ENCODE data around the gene LDAF1.
"Not testable (repeated sequence)": the region's sequence is repeated elsewhere in the genome, so short reads cannot be mapped to it uniquely, and the experiment has no call there.

Gene LDAF1

DNA sequence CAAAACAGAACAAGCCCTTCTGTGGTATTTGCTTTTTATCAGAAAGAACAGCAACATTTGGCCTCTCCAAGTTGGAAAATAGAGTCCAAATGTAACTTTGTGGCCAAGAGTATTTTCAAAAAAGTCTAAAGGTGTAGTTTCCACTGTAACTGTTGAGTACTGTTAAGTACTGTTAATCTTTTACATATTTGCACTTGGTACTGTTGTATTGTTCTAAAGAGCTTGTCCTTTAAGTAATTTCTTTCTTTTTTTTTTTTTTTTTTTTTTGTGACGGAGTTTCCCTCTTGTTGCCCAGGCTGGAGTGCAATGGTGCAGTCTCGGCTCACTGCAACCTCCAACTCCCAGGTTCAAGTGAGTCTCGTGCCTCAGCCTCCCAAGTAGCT, 21.5 kb downstream of the LDAF1 start:
- H3K9me3 ChIP-seq (ENCODE audit: control insufficient read depth, insufficient read depth, low read length): peaks cover 21% of the 10 kb centered on the region
- H3K9ac ChIP-seq (ENCODE audit: low read depth, low read length): no peak overlapping the region
- no peak overlapping the region for H3K4me3 ChIP-seq (ENCODE audit: low read depth, low read length)
- H3K27me3 ChIP-seq (ENCODE audit: control insufficient read depth, insufficient read depth, low read length): no peaks in the 10 kb centered on the region
- no peak overlapping the region for H3K27ac ChIP-seq (ENCODE audit: low read depth, low read length)
- peaks cover 73% of the 10 kb centered on the region for H3K36me3 ChIP-seq (ENCODE audit: control insufficient read depth, insufficient read depth, low read length)
- peaks cover 4% of the 10 kb centered on the region; the same call in 1 of the 2 replicates for H3K4me1 ChIP-seq (ENCODE audit: control insufficient read depth, insufficient read depth, low read length)

DNA sequence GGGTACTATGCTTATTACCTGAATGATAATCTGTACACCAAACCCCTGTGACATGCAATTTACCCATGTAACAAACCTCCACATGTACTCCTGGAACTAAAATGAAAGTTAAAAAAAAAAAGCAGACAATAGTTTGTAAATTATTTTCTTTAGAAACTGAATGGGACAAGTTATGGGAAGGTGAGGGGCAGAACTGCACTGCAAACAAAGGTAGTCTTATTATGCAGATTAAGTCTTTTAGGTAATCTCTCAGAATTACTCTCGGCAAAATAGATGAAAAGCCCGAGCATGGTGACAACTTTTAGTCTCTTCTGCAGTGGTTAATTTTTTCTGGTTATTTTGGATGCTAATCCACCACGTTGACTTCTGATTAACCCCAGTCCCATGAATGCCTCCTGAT, 25.5 kb downstream of the LDAF1 start:
- H3K27me3 ChIP-seq (ENCODE audit: control insufficient read depth, insufficient read depth, low read length): no peaks in the 10 kb centered on the region
- H3K36me3 ChIP-seq (ENCODE audit: control insufficient read depth, insufficient read depth, low read length): peaks cover 36% of the 10 kb centered on the region
- H3K4me3 ChIP-seq (ENCODE audit: low read depth, low read length): no peak overlapping the region
- peaks cover 21% of the 10 kb centered on the region for H3K9me3 ChIP-seq (ENCODE audit: control insufficient read depth, insufficient read depth, low read length)
- no peak overlapping the region for H3K9ac ChIP-seq (ENCODE audit: low read depth, low read length)
- H3K27ac ChIP-seq (ENCODE audit: low read depth, low read length): no peak overlapping the region
- H3K4me1 ChIP-seq (ENCODE audit: control insufficient read depth, insufficient read depth, low read length): peaks cover 7% of the 10 kb centered on the region; the same call in 1 of the 2 replicates

DNA sequence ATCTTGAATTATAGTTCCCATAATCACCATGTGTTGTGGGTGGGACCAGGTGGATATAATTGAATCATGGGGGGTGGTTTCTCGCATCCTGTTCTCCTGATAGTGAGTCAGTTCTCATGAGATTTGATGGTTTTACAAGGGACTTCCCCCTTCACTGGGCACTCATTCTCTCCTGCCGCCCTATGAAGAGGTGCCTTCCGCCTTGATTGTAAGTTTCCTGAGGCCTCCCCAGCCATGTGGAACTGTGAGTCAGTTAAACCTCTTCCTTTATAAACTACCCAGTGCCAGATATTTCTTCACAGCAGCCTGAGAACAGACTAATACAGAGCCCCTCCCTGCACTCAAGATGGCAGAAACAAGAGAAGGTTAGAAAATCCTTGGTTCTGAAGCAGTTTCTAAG, 26.4 kb downstream of the LDAF1 start:
- H3K9ac ChIP-seq (ENCODE audit: low read depth, low read length): no peak overlapping the region

DNA sequence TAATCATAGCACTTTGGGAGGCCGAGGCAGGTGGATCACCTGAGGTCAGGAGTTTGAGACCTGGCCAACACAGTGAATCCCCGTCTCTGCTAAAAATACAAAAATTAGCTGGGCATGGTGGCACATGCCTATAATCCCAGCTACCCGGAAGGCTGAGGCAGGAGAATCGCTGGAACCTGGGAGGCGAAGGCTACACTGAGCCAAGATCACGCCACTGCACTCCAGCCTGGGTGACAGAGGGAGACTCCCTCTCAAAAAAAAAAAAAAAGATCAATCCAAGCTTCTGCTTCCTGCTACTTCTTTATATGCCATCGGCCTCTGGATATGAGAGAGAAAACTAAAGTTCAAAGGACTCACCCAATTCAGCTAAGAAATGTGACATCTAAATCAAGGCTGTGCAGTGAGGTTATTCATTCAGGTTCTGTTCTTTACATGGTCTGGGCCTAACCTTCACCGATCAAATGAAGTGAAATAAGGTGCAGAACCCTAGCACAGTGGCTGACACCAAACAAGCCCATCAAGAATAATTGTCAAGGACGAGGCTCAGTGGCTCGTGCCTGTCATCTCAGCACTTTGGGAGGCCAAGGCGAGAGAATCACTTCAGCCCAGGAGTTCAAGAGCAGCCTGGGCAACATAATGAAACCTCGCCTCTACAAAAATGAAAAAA, 27.3 kb downstream of the LDAF1 start:
- Histone ChIP-seq H3K4me3 (ENCODE audit: low read depth, low read length) (no peak overlapping the region), H3K27ac (ENCODE audit: low read depth, low read length) (no peak overlapping the region), H3K36me3 (ENCODE audit: control insufficient read depth, insufficient read depth, low read length) (peaks cover 18% of the 10 kb centered on the region), H3K9me3 (ENCODE audit: control insufficient read depth, insufficient read depth, low read length) (peaks cover 18% of the 10 kb centered on the region), H3K4me1 (ENCODE audit: control insufficient read depth, insufficient read depth, low read length) (peaks cover 7% of the 10 kb centered on the region; the same call in 1 of the 2 replicates), H3K9ac (ENCODE audit: low read depth, low read length) (no peak overlapping the region), H3K27me3 (ENCODE audit: control insufficient read depth, insufficient read depth, low read length) (peaks cover 5% of the 10 kb centered on the region)

More for the DNA sequence above, 26.4 kb downstream of the LDAF1 start:
- Histone ChIP-seq H3K4me3 (ENCODE audit: low read depth, low read length) (no peak overlapping the region), H3K36me3 (ENCODE audit: control insufficient read depth, insufficient read depth, low read length) (peaks cover 27% of the 10 kb centered on the region), H3K27me3 (ENCODE audit: control insufficient read depth, insufficient read depth, low read length) (peaks cover 5% of the 10 kb centered on the region), H3K27ac (ENCODE audit: low read depth, low read length) (no peak overlapping the region), H3K9me3 (ENCODE audit: control insufficient read depth, insufficient read depth, low read length) (peaks cover 21% of the 10 kb centered on the region), H3K4me1 (ENCODE audit: control insufficient read depth, insufficient read depth, low read length) (peaks cover 7% of the 10 kb centered on the region; the same call in 1 of the 2 replicates)

- Histone ChIP-seq H3K36me3 (ENCODE audit: control insufficient read depth, insufficient read depth, low read length) (peaks cover 12% of the 10 kb centered on the region), H3K9me3 (ENCODE audit: control insufficient read depth, insufficient read depth, low read length) (peaks cover 13% of the 10 kb centered on the region), H3K27ac (ENCODE audit: low read depth, low read length) (no peak overlapping the region), H3K27me3 (ENCODE audit: control insufficient read depth, insufficient read depth, low read length) (peaks cover 5% of the 10 kb centered on the region), H3K4me3 (ENCODE audit: low read depth, low read length) (no peak overlapping the region), H3K9ac (ENCODE audit: low read depth, low read length) (no peak overlapping the region), H3K4me1 (ENCODE audit: control insufficient read depth, insufficient read depth, low read length) (peaks cover 7% of the 10 kb centered on the region; the same call in 1 of the 2 replicates)
These were observed 27.8 kb downstream of the LDAF1 start for GRCh38 chr16:21186326-21186691.

DNA sequence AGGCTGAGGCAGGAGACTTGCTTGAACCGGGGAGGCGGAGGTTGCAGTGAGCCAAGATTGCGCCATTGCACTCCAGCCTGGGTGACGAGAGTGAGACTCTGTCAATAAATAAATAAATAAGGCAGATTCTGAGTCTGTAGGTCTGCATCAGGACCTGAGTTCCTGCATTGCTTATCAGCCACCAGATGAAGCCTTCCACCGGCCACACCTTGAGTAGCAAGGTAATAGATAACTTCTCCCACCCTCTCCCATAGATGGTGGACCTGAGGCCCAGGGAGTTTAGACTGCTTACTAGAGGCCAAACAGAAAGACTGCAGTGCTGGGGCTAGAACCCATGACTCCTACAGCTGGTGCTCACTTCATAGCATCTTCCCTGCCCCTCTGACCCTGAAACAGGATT, 30.8 kb downstream of the LDAF1 start:
- Histone ChIP-seq H3K27ac (ENCODE audit: low read depth, low read length) (no peak overlapping the region), H3K4me3 (ENCODE audit: low read depth, low read length) (no peak overlapping the region), H3K9me3 (ENCODE audit: control insufficient read depth, insufficient read depth, low read length) (no peaks in the 10 kb centered on the region), H3K4me1 (ENCODE audit: control insufficient read depth, insufficient read depth, low read length) (peaks cover 6% of the 10 kb centered on the region; the same call in 1 of the 2 replicates), H3K36me3 (ENCODE audit: control insufficient read depth, insufficient read depth, low read length) (no peaks in the 10 kb centered on the region), H3K9ac (ENCODE audit: low read depth, low read length) (no peak overlapping the region), H3K27me3 (ENCODE audit: control insufficient read depth, insufficient read depth, low read length) (peaks cover 5% of the 10 kb centered on the region)

GRCh38 chr16:21190013-21190412, 31.5 kb downstream of the LDAF1 start:
- no peak overlapping the region for H3K4me3 ChIP-seq (ENCODE audit: low read depth, low read length)
- no peaks in the 10 kb centered on the region for H3K36me3 ChIP-seq (ENCODE audit: control insufficient read depth, insufficient read depth, low read length)
- no peaks in the 10 kb centered on the region for H3K9me3 ChIP-seq (ENCODE audit: control insufficient read depth, insufficient read depth, low read length)

DNA sequence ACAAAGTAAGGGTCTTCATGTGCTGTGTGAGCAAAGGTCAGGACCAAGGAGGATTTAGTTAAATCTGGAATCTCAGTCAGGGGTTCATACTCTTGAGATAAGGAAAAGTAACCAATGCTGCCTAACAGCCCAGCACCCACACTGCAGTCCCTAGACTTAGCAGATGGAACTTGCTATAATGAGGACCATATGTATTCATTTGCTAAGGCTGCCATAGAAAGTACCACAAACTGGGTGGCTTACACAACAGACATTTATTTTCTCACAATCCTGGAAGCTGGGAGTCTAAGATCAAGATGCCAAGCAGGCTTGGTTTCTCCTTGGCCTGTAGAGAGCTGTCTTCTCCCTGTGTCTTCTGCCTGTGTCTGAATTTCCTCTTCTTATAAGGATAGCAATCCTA, 32.1 kb downstream of the LDAF1 start:
- Histone ChIP-seq H3K27ac (ENCODE audit: low read depth, low read length) (no peak overlapping the region), H3K4me1 (ENCODE audit: control insufficient read depth, insufficient read depth, low read length) (0 out of 2 replicates have a peak, but pooled peaks cover 3% of the 10 kb centered on the region), H3K9me3 (ENCODE audit: control insufficient read depth, insufficient read depth, low read length) (no peaks in the 10 kb centered on the region), H3K9ac (ENCODE audit: low read depth, low read length) (no peak overlapping the region), H3K36me3 (ENCODE audit: control insufficient read depth, insufficient read depth, low read length) (no peaks in the 10 kb centered on the region), H3K27me3 (ENCODE audit: control insufficient read depth, insufficient read depth, low read length) (peaks cover 5% of the 10 kb centered on the region), H3K4me3 (ENCODE audit: low read depth, low read length) (no peak overlapping the region)

More at GRCh38 chr16:21190013-21190412, 31.5 kb downstream of the LDAF1 start:
- Histone ChIP-seq H3K27me3 (ENCODE audit: control insufficient read depth, insufficient read depth, low read length) (peaks cover 5% of the 10 kb centered on the region), H3K9ac (ENCODE audit: low read depth, low read length) (no peak overlapping the region), H3K27ac (ENCODE audit: low read depth, low read length) (no peak overlapping the region), H3K4me1 (ENCODE audit: control insufficient read depth, insufficient read depth, low read length) (0 out of 2 replicates have a peak, but pooled peaks cover 3% of the 10 kb centered on the region)

- peaks cover 5% of the 10 kb centered on the region for H3K27me3 ChIP-seq (ENCODE audit: control insufficient read depth, insufficient read depth, low read length)
- H3K9me3 ChIP-seq (ENCODE audit: control insufficient read depth, insufficient read depth, low read length): no peaks in the 10 kb centered on the region
- H3K4me3 ChIP-seq (ENCODE audit: low read depth, low read length): no peak overlapping the region
- 0 out of 2 replicates have a peak, but pooled peaks cover 3% of the 10 kb centered on the region for H3K4me1 ChIP-seq (ENCODE audit: control insufficient read depth, insufficient read depth, low read length)
- no peak overlapping the region for H3K9ac ChIP-seq (ENCODE audit: low read depth, low read length)
- no peak overlapping the region for H3K27ac ChIP-seq (ENCODE audit: low read depth, low read length)
- H3K36me3 ChIP-seq (ENCODE audit: control insufficient read depth, insufficient read depth, low read length): no peaks in the 10 kb centered on the region
These were observed 34.5 kb downstream of the LDAF1 start for GRCh38 chr16:21192991-21193390.

GRCh38 chr16:21194771-21195301, 36.4 kb downstream of the LDAF1 start:
- Histone ChIP-seq H3K4me3 (ENCODE audit: low read depth, low read length) (no peak overlapping the region), H3K4me1 (ENCODE audit: control insufficient read depth, insufficient read depth, low read length) (no peaks in the 10 kb centered on the region), H3K9me3 (ENCODE audit: control insufficient read depth, insufficient read depth, low read length) (no peaks in the 10 kb centered on the region), H3K27ac (ENCODE audit: low read depth, low read length) (no peak overlapping the region), H3K9ac (ENCODE audit: low read depth, low read length) (no peak overlapping the region), H3K27me3 (ENCODE audit: control insufficient read depth, insufficient read depth, low read length) (no peaks in the 10 kb centered on the region), H3K36me3 (ENCODE audit: control insufficient read depth, insufficient read depth, low read length) (no peaks in the 10 kb centered on the region)

- H3K36me3 ChIP-seq (ENCODE audit: control insufficient read depth, insufficient read depth, low read length); H3K27me3 ChIP-seq (ENCODE audit: control insufficient read depth, insufficient read depth, low read length); H3K27ac ChIP-seq (ENCODE audit: low read depth, low read length); H3K9me3 ChIP-seq (ENCODE audit: control insufficient read depth, insufficient read depth, low read length); H3K9ac ChIP-seq (ENCODE audit: low read depth, low read length); H3K4me1 ChIP-seq (ENCODE audit: control insufficient read depth, insufficient read depth, low read length); H3K4me3 ChIP-seq (ENCODE audit: low read depth, low read length): not testable (repeated sequence)
These were observed 36.9 kb downstream of the LDAF1 start for GRCh38 chr16:21195330-21195729.

Measured in HUES48 (cell line).